Measurements from ENCODE around the gene SMPD4.
"Not testable (repeated sequence)": the region's sequence is repeated elsewhere in the genome, so short reads cannot be mapped to it uniquely, and the experiment has no call there.

SMPD4 gene

DNA sequence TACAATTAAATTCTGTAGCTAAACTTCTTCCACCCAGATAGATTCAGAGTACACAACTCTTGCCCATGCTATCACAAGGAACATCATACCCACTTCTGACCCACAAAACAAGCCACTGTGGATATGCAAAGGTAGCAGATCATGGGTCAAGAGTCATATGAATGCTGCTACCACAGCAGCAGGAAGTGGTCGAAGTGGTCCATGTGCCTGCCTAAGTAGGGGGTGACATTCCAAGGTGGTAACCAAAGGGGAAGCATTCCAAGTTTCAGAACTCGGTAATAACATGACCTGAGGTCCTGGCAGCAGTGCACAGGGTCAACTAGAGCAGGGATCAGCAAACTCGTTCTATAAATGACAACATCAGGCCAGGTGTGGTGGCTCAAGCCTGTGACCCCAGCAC is 11.0 kb upstream of the SMPD4 start:
- not testable (repeated sequence) for FAIRE-seq; DNase-seq (ENCODE audit: insufficient read length, low spot score)

DNA sequence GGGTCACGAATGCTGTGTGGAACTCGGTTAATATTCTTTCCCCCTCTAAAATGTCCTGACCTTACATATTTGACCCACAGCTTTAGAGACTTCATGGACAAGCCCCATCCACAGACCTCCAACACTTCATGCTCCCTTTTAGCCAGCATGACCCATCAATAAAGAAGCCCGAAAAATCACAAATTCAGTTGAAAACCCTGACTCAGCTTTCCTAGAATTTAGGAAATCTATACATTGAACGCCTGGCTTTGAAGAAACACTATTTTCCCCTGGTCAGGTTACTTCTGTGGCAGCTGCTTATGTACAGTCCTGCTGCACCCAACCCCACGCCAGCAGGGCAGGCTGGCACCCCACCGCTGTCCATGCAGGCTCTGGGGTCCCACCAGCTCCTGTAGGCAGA is 9.9 kb upstream of the SMPD4 start:
- not testable (repeated sequence) for FAIRE-seq; DNase-seq (ENCODE audit: insufficient read length, low spot score)

- no peak for TF ChIP-seq CTCF (IDR thresholded peaks at IDR 0.05; ENCODE audit: insufficient read depth, missing control alignments)
- FAIRE-seq: no peak
- DNase-seq (ENCODE audit: insufficient read length, low spot score): no peak
These were observed 8.8 kb upstream of the SMPD4 start for GRCh38 chr2:130190237-130190636.

DNA sequence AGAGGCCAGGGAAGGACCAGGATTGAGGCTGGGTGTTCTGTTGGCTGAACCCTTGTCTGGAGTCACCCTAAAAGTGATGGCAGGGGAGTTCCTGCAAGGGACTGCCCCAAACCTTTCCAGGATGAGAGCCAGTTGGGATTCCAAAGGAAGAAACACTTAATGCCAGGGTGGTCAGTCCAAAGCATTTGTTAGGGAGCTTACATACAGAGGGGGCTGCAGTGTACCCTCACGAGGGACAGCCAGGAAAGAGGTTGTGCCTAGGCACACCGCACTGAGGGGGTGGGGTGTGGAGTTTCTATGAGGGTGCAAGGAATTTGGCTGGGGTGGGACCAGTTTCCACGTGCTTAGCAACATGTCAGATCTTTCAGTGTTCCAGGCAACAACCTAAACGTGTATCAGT is 7.6 kb upstream of the SMPD4 start:
- FAIRE-seq; DNase-seq (ENCODE audit: insufficient read length, low spot score): not testable (repeated sequence)

- FAIRE-seq; DNase-seq (ENCODE audit: insufficient read length, low spot score): not testable (repeated sequence)
These were observed 6.7 kb upstream of the SMPD4 start for GRCh38 chr2:130187859-130188792.

DNA sequence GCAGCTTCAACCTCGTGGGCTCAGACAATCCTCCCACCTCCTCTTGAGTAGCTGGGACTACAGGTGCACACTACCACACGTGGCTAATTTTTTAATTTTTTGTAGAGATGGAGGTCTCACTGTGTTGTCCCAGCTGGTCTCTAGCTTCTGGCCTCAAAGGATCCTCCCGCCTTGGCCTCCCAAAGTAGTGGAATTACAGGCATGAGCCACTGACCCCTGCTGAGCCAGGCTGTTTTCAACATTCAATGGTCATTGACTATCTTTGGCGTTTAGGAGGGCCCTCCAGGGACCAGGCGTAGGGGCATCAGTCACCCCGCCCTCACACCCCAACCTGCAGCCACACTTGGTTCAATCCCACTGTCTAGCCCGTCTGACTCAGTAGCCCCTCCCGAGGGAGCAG is 5.9 kb upstream of the SMPD4 start:
- FAIRE-seq (no peak), DNase-seq (ENCODE audit: insufficient read length, low spot score) (no peak)
- TF ChIP-seq CTCF (IDR thresholded peaks at IDR 0.05; ENCODE audit: insufficient read depth, missing control alignments): no peak

- DNase-seq (ENCODE audit: insufficient read length, low spot score) (no peak), FAIRE-seq (no peak)
- no peak for TF ChIP-seq CTCF (IDR thresholded peaks at IDR 0.05; ENCODE audit: insufficient read depth, missing control alignments)
These were observed 5.0 kb upstream of the SMPD4 start for GRCh38 chr2:130186391-130186790.

GRCh38 chr2:130185896-130186295 is 4.5 kb upstream of the SMPD4 start:
- no peak for DNase-seq (ENCODE audit: insufficient read length, low spot score)
- no peak for TF ChIP-seq CTCF (IDR thresholded peaks at IDR 0.05; ENCODE audit: insufficient read depth, missing control alignments)
- FAIRE-seq: no peak

DNA sequence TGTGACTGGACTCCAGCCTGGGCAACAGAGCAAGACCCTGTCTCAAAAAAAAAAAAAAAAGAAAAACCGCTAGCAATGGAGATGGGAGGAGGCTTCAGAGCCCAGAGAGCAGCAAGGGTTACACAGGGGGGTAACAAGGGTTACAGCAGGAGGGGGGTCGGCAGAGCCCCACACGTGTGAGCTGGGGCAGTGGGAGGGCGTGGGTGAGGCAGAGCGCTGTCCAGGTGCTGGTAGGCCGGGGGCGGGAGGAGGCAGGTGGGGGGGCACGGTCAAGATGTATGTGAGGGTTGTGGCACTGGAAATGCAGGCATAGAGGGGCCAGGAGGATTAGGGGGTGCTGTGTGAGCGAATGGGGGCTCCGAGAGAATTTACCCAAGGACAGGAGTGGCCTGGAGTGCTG is 4.0 kb upstream of the SMPD4 start:
- no peak for FAIRE-seq
- TF ChIP-seq CTCF (IDR thresholded peaks at IDR 0.05; ENCODE audit: insufficient read depth, missing control alignments): no peak

More for the DNA sequence above, 4.0 kb upstream of the SMPD4 start:
- no peak for DNase-seq (ENCODE audit: insufficient read length, low spot score)

Measured in D721Med (cell line).